PC-3 (cell line): Measurements from ENCODE around the gene AFAP1L2. TPM values are rescaled to one million over a fixed set of nuclear protein-coding genes. Genes with fewer than 3 reads are reported as not detected.
A peak's percentile ranks its signal among the peaks of the same experiment; 100 is the strongest.

Source experiments
- ATAC-seq: fragments of 200-7000 bp; cut with Tn5 transposase; 2 replicates; pipeline ENCODE4 v1.9.1; 2020; ENCODE audit warnings: mild to moderate bottlenecking, moderate library complexity
- BruUV-seq: library from RNA; stranded (reverse); fragments of 400-500 nt; replicated peaks from 2 replicates; lab custom pipeline; 2021; lab: Mats Ljungman, UMichigan
- CTCF ChIA-PET: fragments of 300-600 bp; sonication (Branson Sonifier 250); formaldehyde crosslinking; loops from one replicate; lab custom pipeline; 2022; ENCODE audit warnings: antibody characterized with exemption; lab: Charles Lee
- POLR2A ChIA-PET: fragments of 300-600 bp; sonication (Branson Sonifier 250); formaldehyde crosslinking; loops from one replicate; lab custom pipeline; 2022; ENCODE audit warnings: antibody characterized with exemption; ENCODE audit not compliant: unreplicated experiment; lab: Charles Lee
- DNase-seq: peaks from one replicate; pipeline ENCODE4 v3.0.0-alpha.2; 2015
- H2AFZ ChIP-seq: fragments of 300-600 bp; sonication (generic); 2 replicates; pipeline ENCODE4 v1.6.0; 2016; ENCODE audit warnings: antibody characterized with exemption, low read length
- H3F3A ChIP-seq: fragments of 300-600 bp; sonication (generic); one replicate; pipeline ENCODE4 v1.6.0; 2017; ENCODE audit warnings: antibody characterized with exemption, low read length, control low read depth, mild to moderate bottlenecking; ENCODE audit not compliant: unreplicated experiment
- H3K27ac ChIP-seq: fragments of 300-600 bp; sonication (generic); 2 replicates; pipeline ENCODE4 v1.5.1; 2016; ENCODE audit warnings: mild to moderate bottlenecking, low read length
- H3K27me3 ChIP-seq: fragments of 300-600 bp; sonication (generic); 2 replicates; pipeline ENCODE4 v1.6.1; 2016; ENCODE audit warnings: low read length, mixed read lengths
- H3K36me3 ChIP-seq: fragments of 300-600 bp; sonication (generic); 2 replicates; pipeline ENCODE4 v1.6.1; 2016; ENCODE audit warnings: low read depth, mixed run types, low read length, mixed read lengths
- H3K4me1 ChIP-seq: fragments of 300-600 bp; sonication (generic); 2 replicates; pipeline ENCODE4 v1.5.1; 2016; ENCODE audit warnings: low read length; ENCODE audit not compliant: insufficient read depth
- H3K4me2 ChIP-seq: fragments of 300-600 bp; sonication (generic); 2 replicates; pipeline ENCODE4 v1.6.0; 2016; ENCODE audit warnings: low read length
- H3K4me3 ChIP-seq: fragments of 300-600 bp; sonication (generic); 2 replicates; pipeline ENCODE4 v1.5.1; 2016; ENCODE audit warnings: mild to moderate bottlenecking, low read length, mixed read lengths
- H3K79me2 ChIP-seq: fragments of 300-600 bp; sonication (generic); 2 replicates; pipeline ENCODE4 v1.6.1; 2017; ENCODE audit warnings: low read length, mixed read lengths
- H3K9ac ChIP-seq: fragments of 300-600 bp; sonication (generic); 2 replicates; pipeline ENCODE4 v1.6.0; 2016; ENCODE audit warnings: mild to moderate bottlenecking, low read length
- H3K9me2 ChIP-seq: fragments of 300-600 bp; sonication (generic); replicated peaks from 2 replicates; pipeline ENCODE4 v1.6.1; 2016; ENCODE audit warnings: mixed run types, low read length, mixed read lengths
- H3K9me3 ChIP-seq: fragments of 300-600 bp; sonication (generic); 2 replicates; pipeline ENCODE4 v1.6.1; 2016; ENCODE audit warnings: low read length, mixed read lengths
- H4K20me1 ChIP-seq: fragments of 300-600 bp; sonication (generic); 2 replicates; pipeline ENCODE4 v1.6.1; 2016; ENCODE audit warnings: low read length, mixed read lengths
- EZH2 ChIP-seq: fragments of 300-600 bp; sonication (generic); IDR thresholded peaks from one replicate; pipeline ENCODE4 v1.6.1; 2017; ENCODE audit warnings: antibody characterized with exemption, mild to moderate bottlenecking, low read length; ENCODE audit not compliant: unreplicated experiment
- EZH2phosphoT487 ChIP-seq: fragments of 300-600 bp; sonication (generic); IDR thresholded peaks from 2 replicates; pipeline ENCODE4 v1.6.1; 2018; ENCODE audit warnings: mild to moderate bottlenecking, antibody characterized with exemption, low read length, borderline replicate concordance
- intact Hi-C: fragments of 100-400 bp; cut with micrococcal nuclease; formaldehyde crosslinking; loops from 2 replicates; pipeline ENCODE4 v1.9.0; 2023
- total RNA-seq: library from RNA; depleted of rRNA; stranded (reverse); fragments of >200 nt; gene quantifications from 2 replicates; pipeline ENCODE4 v1.2.3, GENCODE V29; 2014
- TF ChIP-seq, protein P1 (sequence below): fragments of 300-600 bp; sonication (generic); conservative IDR thresholded peaks from 2 replicates; pipeline ENCODE4 v1.5.1; 2017; ENCODE audit warnings: antibody characterized with exemption, low read depth, mild to moderate bottlenecking, low read length

The AFAP1L2 gene
- total RNA-seq, 1 experiment from 2014 or later: 0.77 TPM

DNA sequence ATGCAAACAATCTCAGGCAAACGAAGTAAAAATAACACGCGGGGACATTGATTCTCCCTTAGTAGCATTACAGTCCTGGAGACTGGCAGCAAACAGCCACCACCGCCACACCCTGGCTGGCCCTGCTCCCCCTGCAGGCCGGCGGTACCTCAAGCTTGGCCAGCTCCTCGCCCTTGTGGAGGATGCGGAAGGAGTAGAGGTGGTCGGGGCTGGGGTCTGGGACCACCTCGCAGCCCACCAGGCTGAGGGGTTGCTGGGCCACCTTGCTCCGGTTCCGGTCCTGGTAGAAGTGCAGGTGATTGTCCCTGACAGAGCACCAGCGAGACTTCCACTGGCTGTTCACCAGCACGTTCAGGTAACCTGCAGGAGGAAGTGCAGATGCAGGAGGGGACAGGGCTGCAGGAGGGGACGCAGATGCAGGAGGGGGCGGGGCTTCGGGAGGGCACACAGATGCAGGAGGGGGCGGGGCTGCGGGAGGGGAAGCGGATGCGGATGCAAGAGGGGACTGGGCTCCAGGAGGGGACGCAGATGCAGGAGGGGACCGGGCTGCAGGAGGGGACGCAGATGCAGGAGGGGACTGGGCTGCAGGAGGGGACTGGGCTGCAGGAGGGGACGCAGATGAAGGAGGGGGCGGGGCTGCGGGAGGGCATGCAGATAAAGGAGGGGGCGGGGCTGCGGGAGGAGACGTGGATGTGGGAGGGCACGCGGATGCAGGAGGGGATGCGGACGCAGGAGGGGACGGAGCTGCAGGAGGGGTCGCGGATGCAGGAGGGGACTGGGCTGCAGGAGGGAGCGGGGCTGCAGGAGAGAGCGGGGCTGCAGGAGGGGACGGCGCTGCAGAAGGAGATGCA, 99.5 kb downstream of the AFAP1L2 start:
- H3K4me3 ChIP-seq: peak overlapping the region; percentile 65

DNA sequence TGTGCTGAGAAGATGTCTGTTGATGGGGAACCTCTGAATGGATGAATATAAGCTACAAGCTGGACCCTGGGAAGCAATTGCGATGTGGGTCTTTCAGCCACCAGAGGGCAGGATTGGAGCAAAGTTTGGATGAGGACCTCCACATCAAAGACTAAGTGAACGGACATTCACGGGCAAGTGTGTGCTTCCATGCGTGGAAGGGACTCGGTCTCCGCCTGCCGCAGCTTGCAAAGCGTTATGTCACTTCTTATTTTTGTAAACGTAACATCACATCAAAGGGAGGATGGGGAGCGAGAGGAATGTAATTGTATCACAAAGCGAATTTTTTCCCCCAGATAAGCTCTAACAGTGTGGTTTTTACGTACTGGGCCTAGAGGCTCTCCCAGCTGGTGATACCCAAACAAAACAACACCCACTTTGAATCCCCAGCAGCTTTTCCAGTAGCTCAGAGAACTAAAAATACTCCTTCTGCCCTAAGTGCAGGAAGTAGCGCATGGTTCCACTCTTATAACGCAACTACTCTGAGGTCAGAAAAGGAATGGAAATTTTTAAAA, 100.2 kb downstream of the AFAP1L2 start:
- no peaks in the 10 kb centered on the region for H3K9me2 ChIP-seq
- H3F3A ChIP-seq: no peaks in the 10 kb centered on the region
- DNase-seq: peak; percentile 87
- TF ChIP-seq, protein P1, sequence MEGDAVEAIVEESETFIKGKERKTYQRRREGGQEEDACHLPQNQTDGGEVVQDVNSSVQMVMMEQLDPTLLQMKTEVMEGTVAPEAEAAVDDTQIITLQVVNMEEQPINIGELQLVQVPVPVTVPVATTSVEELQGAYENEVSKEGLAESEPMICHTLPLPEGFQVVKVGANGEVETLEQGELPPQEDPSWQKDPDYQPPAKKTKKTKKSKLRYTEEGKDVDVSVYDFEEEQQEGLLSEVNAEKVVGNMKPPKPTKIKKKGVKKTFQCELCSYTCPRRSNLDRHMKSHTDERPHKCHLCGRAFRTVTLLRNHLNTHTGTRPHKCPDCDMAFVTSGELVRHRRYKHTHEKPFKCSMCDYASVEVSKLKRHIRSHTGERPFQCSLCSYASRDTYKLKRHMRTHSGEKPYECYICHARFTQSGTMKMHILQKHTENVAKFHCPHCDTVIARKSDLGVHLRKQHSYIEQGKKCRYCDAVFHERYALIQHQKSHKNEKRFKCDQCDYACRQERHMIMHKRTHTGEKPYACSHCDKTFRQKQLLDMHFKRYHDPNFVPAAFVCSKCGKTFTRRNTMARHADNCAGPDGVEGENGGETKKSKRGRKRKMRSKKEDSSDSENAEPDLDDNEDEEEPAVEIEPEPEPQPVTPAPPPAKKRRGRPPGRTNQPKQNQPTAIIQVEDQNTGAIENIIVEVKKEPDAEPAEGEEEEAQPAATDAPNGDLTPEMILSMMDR: peak; percentile 72
- TF ChIP-seq EZH2phosphoT487: no peak
- TF ChIP-seq EZH2: no peak
- no peaks in the 10 kb centered on the region for H4K20me1 ChIP-seq
- no peaks in the 10 kb centered on the region for H3K36me3 ChIP-seq
- intact Hi-C loops: loop anchor here (1.0 to 10.0 kb wide), 3 partner anchors 133 to 481 kb away; no protein-coding TSS in a partner anchor
- ChIA-PET POLR2A (no interaction called here), CTCF (interaction anchor here (0.5 to 1.6 kb wide), 9 partner anchors 88 to 405 kb away, joined by 3 to 9 read pairs (median 4); no protein-coding TSS in a partner anchor)
- peak overlapping the region; percentile 79 for H2AFZ ChIP-seq
- peak; percentile 59 for ATAC-seq
- H3K79me2 ChIP-seq: no peaks in the 10 kb centered on the region
- no peaks in the 10 kb centered on the region for H3K9me3 ChIP-seq
- peak overlapping the region; percentile 88 for H3K4me2 ChIP-seq
- peaks cover 12% of the 10 kb centered on the region for H3K4me1 ChIP-seq
- no TSS peak for BruUV-seq
- H3K27me3 ChIP-seq: no peaks in the 10 kb centered on the region
- H3K27ac ChIP-seq: no peak overlapping the region
- peak overlapping the region; percentile 65 for H3K4me3 ChIP-seq
- H3K9ac ChIP-seq: peak overlapping the region; percentile 48

More for the DNA sequence above, 99.5 kb downstream of the AFAP1L2 start:
- no peaks in the 10 kb centered on the region for H3K79me2 ChIP-seq
- peaks cover 12% of the 10 kb centered on the region for H3K4me1 ChIP-seq
- no peaks in the 10 kb centered on the region for H4K20me1 ChIP-seq
- H2AFZ ChIP-seq: peak overlapping the region; percentile 79
- H3K27me3 ChIP-seq: no peaks in the 10 kb centered on the region
- DNase-seq: peak; percentile 39
- no TSS peak for BruUV-seq
- H3K9me2 ChIP-seq: no peaks in the 10 kb centered on the region
- ChIA-PET POLR2A (no interaction called here), CTCF (interaction anchor here (0.7 to 1.6 kb wide), 7 partner anchors 88 to 243 kb away, joined by 3 to 9 read pairs (median 4); no protein-coding TSS in a partner anchor)
- H3K9me3 ChIP-seq: no peaks in the 10 kb centered on the region
- no peaks in the 10 kb centered on the region for H3K36me3 ChIP-seq
- H3F3A ChIP-seq: no peaks in the 10 kb centered on the region
- peak overlapping the region; percentile 88 for H3K4me2 ChIP-seq
- no peak overlapping the region for H3K27ac ChIP-seq
- no peak for TF ChIP-seq EZH2phosphoT487
- TF ChIP-seq EZH2: no peak
- TF ChIP-seq, protein P1: peak; percentile 54
- intact Hi-C loops: loop anchor here (1.0 to 10.0 kb wide), 3 partner anchors 133 to 480 kb away; no protein-coding TSS in a partner anchor
- ATAC-seq: peak; percentile 60
- peak overlapping the region; percentile 48 for H3K9ac ChIP-seq
